A549 (cell line): ENCODE results near the gene KRT27.

Experiments
- CTCF ChIP-seq: fragments of >200 bp; sonication (Bioruptor Twin); formaldehyde crosslinking; IDR thresholded peaks from 3 replicates; pipeline ENCODE4 v1.5.1; 2016
- JUNB ChIP-seq: fragments of >200 bp; sonication (Bioruptor Twin); formaldehyde crosslinking; IDR thresholded peaks from 2 replicates; pipeline ENCODE4 v1.6.1; 2016
- NR3C1 ChIP-seq: fragments of >200 bp; sonication (Bioruptor Twin); formaldehyde crosslinking; IDR thresholded peaks from 3 replicates; pipeline ENCODE4 v1.6.1; 2017
- REST ChIP-seq: fragments of 200-600 bp; sonication (generic); IDR thresholded peaks from 2 replicates; pipeline ENCODE4 v1.6.1; 2016; ENCODE audit warnings: antibody characterized with exemption, mild to moderate bottlenecking, moderate library complexity

- TF ChIP-seq CTCF (no peak), NR3C1 (no peak), JUNB (no peak), REST (no peak)
These were observed 17.5 kb upstream of the KRT27 start, which contains the start of gene KRT28 for GRCh38 chr17:40799859-40800258.
